Measurements from ENCODE around the gene TUBGCP6.
"Not testable (repeated sequence)": the region's sequence is repeated elsewhere in the genome, so short reads cannot be mapped to it uniquely, and the experiment has no call there.

Gene TUBGCP6

DNA sequence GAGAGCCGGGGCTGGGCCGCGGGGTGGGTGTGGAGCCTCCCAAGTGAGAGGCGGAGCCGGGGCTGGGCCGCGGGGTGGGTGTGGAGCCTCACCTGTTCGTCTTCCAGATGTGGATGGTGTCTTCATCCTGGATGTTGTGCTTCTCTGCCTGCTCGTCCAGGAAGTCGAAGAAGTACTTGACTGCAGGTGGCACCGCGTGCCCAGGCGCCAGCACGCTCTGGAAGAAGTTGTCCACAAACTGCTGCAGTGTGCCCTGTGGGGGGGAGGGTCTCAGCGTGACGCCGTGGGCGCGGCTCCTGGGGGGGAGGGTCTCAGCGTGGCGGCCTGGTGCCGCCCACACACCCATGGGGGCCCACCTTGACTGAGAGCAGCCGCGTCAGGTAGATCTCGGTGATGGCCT, 32.9 kb upstream of the TUBGCP6 start:
- TF ChIP-seq, protein P1, sequence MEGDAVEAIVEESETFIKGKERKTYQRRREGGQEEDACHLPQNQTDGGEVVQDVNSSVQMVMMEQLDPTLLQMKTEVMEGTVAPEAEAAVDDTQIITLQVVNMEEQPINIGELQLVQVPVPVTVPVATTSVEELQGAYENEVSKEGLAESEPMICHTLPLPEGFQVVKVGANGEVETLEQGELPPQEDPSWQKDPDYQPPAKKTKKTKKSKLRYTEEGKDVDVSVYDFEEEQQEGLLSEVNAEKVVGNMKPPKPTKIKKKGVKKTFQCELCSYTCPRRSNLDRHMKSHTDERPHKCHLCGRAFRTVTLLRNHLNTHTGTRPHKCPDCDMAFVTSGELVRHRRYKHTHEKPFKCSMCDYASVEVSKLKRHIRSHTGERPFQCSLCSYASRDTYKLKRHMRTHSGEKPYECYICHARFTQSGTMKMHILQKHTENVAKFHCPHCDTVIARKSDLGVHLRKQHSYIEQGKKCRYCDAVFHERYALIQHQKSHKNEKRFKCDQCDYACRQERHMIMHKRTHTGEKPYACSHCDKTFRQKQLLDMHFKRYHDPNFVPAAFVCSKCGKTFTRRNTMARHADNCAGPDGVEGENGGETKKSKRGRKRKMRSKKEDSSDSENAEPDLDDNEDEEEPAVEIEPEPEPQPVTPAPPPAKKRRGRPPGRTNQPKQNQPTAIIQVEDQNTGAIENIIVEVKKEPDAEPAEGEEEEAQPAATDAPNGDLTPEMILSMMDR (IDR thresholded peaks at IDR 0.05) = no peak
- no peaks in the 10 kb centered on the region for H3K9me3 Mint-ChIP-seq
- H3K27me3 Mint-ChIP-seq (ENCODE audit: low read depth, poor library complexity) = peaks cover 3% of the 10 kb centered on the region
- DNase-seq = no peak
- H3K36me3 Mint-ChIP-seq (ENCODE audit: low read depth) = peaks cover 42% of the 10 kb centered on the region
- H3K4me3 Mint-ChIP-seq = no peak overlapping the region
- H3K4me1 Mint-ChIP-seq = peaks cover 21% of the 10 kb centered on the region
- no peak overlapping the region for H3K27ac Mint-ChIP-seq

DNA sequence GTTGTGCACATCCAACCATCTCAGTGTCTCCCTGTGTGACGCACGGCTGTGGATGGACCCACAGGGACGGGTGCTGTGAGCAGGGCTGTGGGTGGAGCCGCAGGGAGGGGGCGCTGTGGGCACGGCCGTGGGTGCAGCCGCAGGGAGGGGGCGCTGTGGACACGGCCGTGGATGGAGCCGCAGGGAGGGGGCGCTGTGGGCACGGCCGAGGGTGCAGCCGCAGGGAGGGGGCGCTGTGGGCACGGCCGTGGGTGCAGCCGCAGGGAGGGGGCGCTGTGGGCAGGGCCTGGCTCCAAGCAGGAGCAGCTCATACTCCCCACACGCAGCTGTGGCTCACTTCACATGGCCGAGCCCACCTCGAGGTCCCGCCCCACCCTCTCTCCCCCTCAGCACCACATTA, 31.3 kb upstream of the TUBGCP6 start:
- no peak overlapping the region for H3K27ac Mint-ChIP-seq
- peaks cover 6% of the 10 kb centered on the region for H3K27me3 Mint-ChIP-seq (ENCODE audit: low read depth, poor library complexity)
- no peak for DNase-seq

DNA sequence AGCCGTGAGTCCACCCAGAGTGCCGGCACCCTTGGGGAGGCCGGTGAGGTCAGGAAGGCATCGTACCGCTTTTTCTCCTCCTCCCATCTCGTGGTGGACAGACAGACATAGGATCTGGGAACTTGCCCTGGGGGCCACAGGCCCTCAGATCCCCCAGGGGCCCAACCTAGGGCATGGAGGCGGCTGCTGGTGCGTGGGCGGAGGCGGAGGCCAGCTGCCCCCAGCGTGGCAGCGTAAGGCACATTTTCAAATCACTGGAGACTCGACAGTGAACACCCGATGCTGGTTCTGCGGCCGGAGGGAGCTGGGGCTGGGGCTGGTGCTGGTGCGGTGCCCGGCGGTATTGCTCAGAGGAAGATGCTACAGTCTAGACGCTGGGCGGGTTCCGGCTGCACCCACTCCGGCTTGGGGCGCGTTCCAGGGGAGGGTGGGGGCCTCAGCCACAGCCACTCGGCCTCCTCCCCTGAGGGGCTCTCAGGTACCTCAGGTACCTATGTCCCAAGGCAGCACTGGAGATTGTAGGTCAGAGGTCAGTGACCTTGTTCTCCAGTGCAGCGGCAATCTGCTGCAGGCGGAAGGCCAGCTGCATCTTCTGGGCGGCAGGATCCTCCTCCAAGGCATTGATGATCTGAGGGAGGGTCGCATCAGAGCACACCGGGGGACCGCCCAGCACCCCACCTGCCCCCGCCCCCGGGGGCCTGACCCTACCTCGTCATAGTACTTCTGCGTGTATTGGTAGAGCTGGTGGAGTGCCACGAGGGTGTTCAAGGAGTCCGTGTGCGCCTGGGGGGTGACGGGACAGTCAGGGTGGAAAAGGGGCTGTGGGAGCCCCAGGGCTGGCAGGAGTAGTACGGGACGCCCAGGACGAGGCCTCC, 30.6 kb upstream of the TUBGCP6 start:
- TF ChIP-seq, protein P1 (IDR thresholded peaks at IDR 0.05) = no peak
- no peak overlapping the region for H3K27ac Mint-ChIP-seq
- H3K4me1 Mint-ChIP-seq = peaks cover 25% of the 10 kb centered on the region
- H3K9me3 Mint-ChIP-seq = no peaks in the 10 kb centered on the region
- no peak for DNase-seq
- peaks cover 36% of the 10 kb centered on the region for H3K36me3 Mint-ChIP-seq (ENCODE audit: low read depth)
- peaks cover 14% of the 10 kb centered on the region for H3K27me3 Mint-ChIP-seq (ENCODE audit: low read depth, poor library complexity)
- H3K4me3 Mint-ChIP-seq = no peak overlapping the region

More for the DNA sequence above, 31.3 kb upstream of the TUBGCP6 start:
- Mint-ChIP-seq H3K9me3 (no peaks in the 10 kb centered on the region), H3K4me1 (peaks cover 25% of the 10 kb centered on the region), H3K4me3 (no peak overlapping the region), H3K36me3 (ENCODE audit: low read depth) (peaks cover 42% of the 10 kb centered on the region)
- TF ChIP-seq, protein P1 (IDR thresholded peaks at IDR 0.05) = no peak

DNA sequence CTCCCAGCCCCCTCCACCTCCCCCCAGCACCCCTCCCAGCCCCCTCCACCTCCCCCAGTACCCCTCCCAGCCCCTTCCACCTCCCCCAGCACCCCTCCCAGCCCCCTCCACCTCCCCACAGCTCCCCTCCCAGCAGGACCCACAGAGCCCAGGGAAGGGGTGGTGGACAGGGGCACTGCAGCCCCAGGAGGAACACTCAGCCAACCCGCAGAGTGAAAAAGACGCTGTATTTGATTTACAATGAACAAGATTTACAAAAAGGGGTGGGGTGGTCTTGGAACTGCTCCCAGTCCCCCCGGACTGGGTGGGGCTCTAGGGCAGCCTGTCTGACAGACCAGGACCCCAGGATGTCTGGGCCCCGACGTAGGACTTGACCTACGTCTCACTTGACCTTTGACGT, 29.9 kb upstream of the TUBGCP6 start:
- Mint-ChIP-seq H3K27me3 (ENCODE audit: low read depth, poor library complexity) (peaks cover 14% of the 10 kb centered on the region), H3K9me3 (no peaks in the 10 kb centered on the region), H3K27ac (no peak overlapping the region), H3K36me3 (ENCODE audit: low read depth) (peaks cover 36% of the 10 kb centered on the region), H3K4me3 (no peak overlapping the region), H3K4me1 (peaks cover 25% of the 10 kb centered on the region)
- TF ChIP-seq, protein P1 (IDR thresholded peaks at IDR 0.05) = no peak
- DNase-seq = no peak

DNA sequence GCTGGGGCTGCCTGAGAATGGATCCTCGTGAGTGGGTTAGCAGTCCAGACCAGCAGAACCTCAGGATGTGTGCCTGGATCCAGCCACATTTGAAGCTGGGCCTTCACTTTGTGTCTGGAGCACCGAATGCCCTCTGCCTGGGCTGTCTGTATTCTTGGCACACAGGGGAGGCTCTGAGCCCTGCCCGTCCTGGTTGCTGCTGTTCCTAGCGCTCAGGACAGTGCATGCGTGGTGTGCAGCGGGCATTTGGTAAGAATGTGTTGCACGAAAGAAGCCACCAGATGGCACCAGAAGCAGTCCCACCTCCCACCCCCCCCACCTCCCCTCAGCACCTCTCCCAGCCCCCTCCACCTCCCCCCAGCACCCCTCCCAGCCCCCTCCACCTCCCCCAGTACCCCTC, 29.5 kb upstream of the TUBGCP6 start:
- H3K27me3 Mint-ChIP-seq (ENCODE audit: low read depth, poor library complexity) = peaks cover 18% of the 10 kb centered on the region
- peak; percentile 47 for DNase-seq
- H3K27ac Mint-ChIP-seq = no peak overlapping the region

DNA sequence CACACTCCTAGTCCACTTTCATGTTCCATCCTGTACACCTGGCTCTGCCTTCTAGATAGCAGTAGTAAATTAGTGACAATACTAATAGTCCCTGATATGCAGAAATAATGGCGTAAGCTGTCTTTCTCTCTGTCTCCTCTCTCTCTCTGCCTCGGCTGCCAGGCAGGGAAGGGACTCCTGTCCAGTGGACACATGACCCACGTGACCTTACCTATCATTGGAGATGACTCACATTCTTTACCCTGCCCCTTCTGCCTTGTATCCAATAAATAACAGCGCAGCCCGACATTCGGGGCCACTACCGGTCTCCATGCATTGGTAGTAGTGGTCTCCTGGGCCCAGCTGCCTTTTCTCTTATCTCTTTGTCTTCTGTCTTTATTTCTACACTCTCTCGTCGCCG, 29.0 kb upstream of the TUBGCP6 start:
- DNase-seq, H3K9me3 Mint-ChIP-seq, H3K27ac Mint-ChIP-seq: not testable (repeated sequence)
- Mint-ChIP-seq H3K4me3 (peak overlapping the region; percentile 4), H3K4me1 (peaks cover 25% of the 10 kb centered on the region), H3K36me3 (ENCODE audit: low read depth) (peaks cover 28% of the 10 kb centered on the region), H3K27me3 (ENCODE audit: low read depth, poor library complexity) (peaks cover 24% of the 10 kb centered on the region)

More for the DNA sequence above, 29.5 kb upstream of the TUBGCP6 start:
- no peaks in the 10 kb centered on the region for H3K9me3 Mint-ChIP-seq
- peaks cover 25% of the 10 kb centered on the region for H3K4me1 Mint-ChIP-seq
- H3K4me3 Mint-ChIP-seq = no peak overlapping the region
- TF ChIP-seq, protein P1 (IDR thresholded peaks at IDR 0.05) = peak; percentile 12
- H3K36me3 Mint-ChIP-seq (ENCODE audit: low read depth) = peaks cover 34% of the 10 kb centered on the region

Measured in nephron progenitor cell (in vitro differentiated cells).